HepG2 (cell line): Measurements from ENCODE around the gene TECPR1. TPM values are rescaled to one million over a fixed set of nuclear protein-coding genes. Genes with fewer than 3 reads are reported as not detected.

Experiments used
- ATAC-seq: fragments of 200-7000 bp; cut with Tn5 transposase; 3 replicates; pipeline ENCODE4 v1.9.1; 2020; ENCODE audit warnings: mild to moderate bottlenecking, moderate library complexity
- BruUV-seq: library from RNA; stranded (reverse); fragments of 400-500 nt; replicated peaks from 2 replicates; lab custom pipeline; 2021; lab: Mats Ljungman, UMichigan
- CTCF ChIA-PET: fragments of 300-600 bp; formaldehyde crosslinking; extraction: SDS; loops from one replicate; lab custom pipeline; 2021; ENCODE audit warnings: low total read pairs, inconsistent platforms, low intra/inter-chr PET ratio; lab: Yijun Ruan, JAX
- POLR2A ChIA-PET: fragments of 350-600 bp; sonication (Branson Sonifier 250); formaldehyde crosslinking; loops from one replicate; lab custom pipeline; 2020; ENCODE audit warnings: antibody characterized with exemption, inconsistent platforms; lab: Yijun Ruan, JAX
- DNase-seq: peaks from one replicate; pipeline ENCODE4 v3.0.0-alpha.2; 2015; ENCODE audit warnings: low spot score
- FAIRE-seq: peaks from 3 replicates; lab custom pipeline; 2011; peaks lifted over from hg19 to GRCh38; lab: Jason Lieb, UNC
- H2AFZ ChIP-seq: one replicate; pipeline ENCODE4 v1.6.1; 2011; ENCODE audit warnings: low read length, inconsistent platforms
- H3K27ac ChIP-seq: fragments of 300-600 bp; 3 replicates; pipeline ENCODE4 v1.8.0; 2011; ENCODE audit warnings: mixed run types, mild to moderate bottlenecking, mixed read lengths, low read length, inconsistent platforms; ENCODE audit not compliant: insufficient read depth; ENCODE audit errors: extremely low read length
- H3K27me3 ChIP-seq, 2 experiments: fragments of 200-600 bp in 1 of 2; 2 replicates in 1 of 2; 3 replicates in 1 of 2; pipeline versions ENCODE4 v1.6.0 to v1.8.0; 2011; ENCODE audit warnings: low read length in 2 of 2, mild to moderate bottlenecking in 2 of 2, moderate library complexity in 2 of 2, inconsistent platforms in 1 of 2; ENCODE audit not compliant: insufficient read depth in 2 of 2, control insufficient read depth in 1 of 2
- H3K36me3 ChIP-seq, 2 experiments: fragments of 200-600 bp in 1 of 2; replicated peaks in 1 of 2; 2 replicates in 1 of 2; 3 replicates in 1 of 2; pipeline versions ENCODE4 v1.5.1 to v1.8.0; 2011; ENCODE audit warnings: low read length in 2 of 2, inconsistent platforms in 1 of 2; ENCODE audit not compliant: insufficient read depth in 2 of 2, control insufficient read depth in 1 of 2
- H3K4me1 ChIP-seq: 2 replicates; pipeline ENCODE4 v1.5.1; 2012; ENCODE audit warnings: low read length, inconsistent platforms; ENCODE audit not compliant: insufficient read depth
- H3K4me2 ChIP-seq: 2 replicates; pipeline ENCODE4 v1.6.0; 2011; ENCODE audit warnings: low read depth, low read length, inconsistent platforms
- H3K4me3 ChIP-seq, 3 experiments: fragments of 200-600 bp in 1 of 3; sonication (generic), shearing (Covaris generic) in 1 of 3; replicated peaks in 1 of 3; 2 replicates each; pipeline ENCODE4 v1.5.1; 2011 to 2016; ENCODE audit warnings: low read length in 3 of 3, inconsistent platforms in 2 of 3, low read depth in 2 of 3, mild to moderate bottlenecking in 2 of 3, control low read depth in 1 of 3, mixed read lengths in 1 of 3; ENCODE audit not compliant: insufficient read depth in 1 of 3
- H3K79me2 ChIP-seq: one replicate; pipeline ENCODE4 v1.6.1; 2011; ENCODE audit warnings: low read length, inconsistent platforms; ENCODE audit not compliant: insufficient read depth
- H3K9ac ChIP-seq: 2 replicates; pipeline ENCODE4 v1.6.0; 2011; ENCODE audit warnings: mild to moderate bottlenecking, low read depth, low read length, inconsistent platforms; ENCODE audit not compliant: insufficient read depth
- H3K9me3 ChIP-seq: 2 replicates; pipeline ENCODE4 v1.5.1; 2012; ENCODE audit warnings: mild to moderate bottlenecking, low read length
- H4K20me1 ChIP-seq: 2 replicates; pipeline ENCODE4 v1.6.0; 2011; ENCODE audit warnings: inconsistent platforms, mild to moderate bottlenecking, low read length, moderate library complexity; ENCODE audit not compliant: insufficient read depth
- AHR ChIP-seq: IDR thresholded peaks from 2 replicates; pipeline ENCODE4 v1.6.1; 2018; ENCODE audit warnings: missing genetic modification reagents, missing compliant biosample characterization
- ISL2 ChIP-seq: sonication (generic); formaldehyde crosslinking; IDR thresholded peaks from 2 replicates; pipeline ENCODE4 v1.5.0; 2020; ENCODE audit warnings: missing genetic modification reagents
- KLF9 ChIP-seq: IDR thresholded peaks from 2 replicates; pipeline ENCODE4 v1.6.1; 2016; ENCODE audit warnings: low read depth
- MBNL3 ChIP-seq: fragments of 250-450 bp; sonication (Bioruptor Pico); conservative IDR thresholded peaks from 2 replicates; pipeline ENCODE4 v1.8.0; 2022; ENCODE audit warnings: mild to moderate bottlenecking, inconsistent platforms
- MXI1 ChIP-seq: IDR thresholded peaks from 3 replicates; pipeline ENCODE4 v1.6.1; 2012; ENCODE audit warnings: low read depth, low read length, inconsistent platforms, borderline replicate concordance
- NR2F2 ChIP-seq: IDR thresholded peaks from 2 replicates; pipeline ENCODE4 v1.6.1; 2012; ENCODE audit warnings: low read depth, inconsistent platforms, borderline replicate concordance
- REXO4 ChIP-seq: sonication (generic); formaldehyde crosslinking; IDR thresholded peaks from 2 replicates; pipeline ENCODE4 v1.8.0; 2022; ENCODE audit warnings: missing genetic modification reagents, mild to moderate bottlenecking, borderline replicate concordance
- ZBTB3 ChIP-seq: sonication (generic); formaldehyde crosslinking; IDR thresholded peaks from 2 replicates; pipeline ENCODE4 v1.4.0; 2020; ENCODE audit warnings: low read depth, mild to moderate bottlenecking, moderate library complexity, missing genetic modification reagents, borderline replicate concordance
- ZFP36L1 ChIP-seq: sonication (generic); formaldehyde crosslinking; IDR thresholded peaks from 2 replicates; pipeline ENCODE4 v1.8.0; 2022; ENCODE audit warnings: mild to moderate bottlenecking, missing genetic modification reagents, moderate library complexity
- ZNF10 ChIP-seq: sonication (generic); formaldehyde crosslinking; IDR thresholded peaks from 2 replicates; pipeline ENCODE4 v1.4.0; 2020; ENCODE audit warnings: mild to moderate bottlenecking, low read depth, missing genetic modification reagents, borderline replicate concordance
- ZNF780A ChIP-seq: sonication (generic); formaldehyde crosslinking; IDR thresholded peaks from 2 replicates; pipeline ENCODE4 v1.8.0; 2022; ENCODE audit warnings: mild to moderate bottlenecking, missing genetic modification reagents, moderate library complexity
- ZNF839 ChIP-seq: sonication (generic); formaldehyde crosslinking; IDR thresholded peaks from 2 replicates; pipeline ENCODE4 v1.4.0; 2020; ENCODE audit warnings: missing genetic modification reagents, mild to moderate bottlenecking, borderline replicate concordance
- ZSCAN9 ChIP-seq: IDR thresholded peaks from 2 replicates; pipeline ENCODE4 v1.6.1; 2016; ENCODE audit warnings: borderline replicate concordance
- WGBS: methylation state at CpG from one replicate; pipeline ENCODE4 v1.1.6; 2017; ENCODE audit warnings: low lambda C conversion rate; 5-methylcytosine and 5-hydroxymethylcytosine counted together
- in situ Hi-C: cut with HindIII; loops from 2 replicates; pipeline ENCODE4 v1.10.0; 2017; ENCODE audit warnings: low pct_unique_long_range_greater_than_20kb; ENCODE audit not compliant: extremely low pct_ligation_motif_present
- intact Hi-C: fragments of 100-400 bp; cut with micrococcal nuclease; formaldehyde crosslinking; loops from one replicate; pipeline ENCODE4 v1.10.0; 2022; ENCODE audit not compliant: unreplicated experiment
- polyA plus RNA-seq, 8 experiments: library from polyadenylated mRNA; depleted of rRNA in 3 of 8; stranded (reverse) in 7 of 8; unstranded in 1 of 8; fragments of >200 nt; fragmentation: Illumina TruSeq in 4 of 8; extraction: Trizol in 4 of 8; gene quantifications; 2 replicates each; pipeline versions ENCODE4 v1.2.1 to v1.2.3, GENCODE V29; 2011 to 2016; ENCODE audit warnings: low read depth in 4 of 8, missing spikeins in 1 of 8, mixed read lengths in 1 of 8; ENCODE audit not compliant: insufficient read depth in 1 of 8
- total RNA-seq, 5 experiments: library from RNA; depleted of rRNA; stranded (reverse); fragments of >200 nt; fragmentation: Illumina TruSeq; extraction: Trizol; gene quantifications; 2 replicates each; pipeline ENCODE4 v1.2.3, GENCODE V29; 2016; ENCODE audit warnings: low read depth in 1 of 5
- TF ChIP-seq, protein P1 (sequence below): IDR thresholded peaks from 2 replicates; pipeline ENCODE4 v1.6.1; 2016; ENCODE audit warnings: control low read depth
- TF ChIP-seq, protein P2 (sequence below): sonication (generic); formaldehyde crosslinking; IDR thresholded peaks from 2 replicates; pipeline ENCODE4 v1.5.0; 2020; ENCODE audit warnings: missing genetic modification reagents
- TF ChIP-seq, protein P3 (sequence below): sonication (generic); formaldehyde crosslinking; IDR thresholded peaks from 2 replicates; pipeline ENCODE4 v1.9.0; 2021; ENCODE audit warnings: missing genetic modification reagents, mild to moderate bottlenecking, borderline replicate concordance
- TF ChIP-seq, protein P4 (sequence below): IDR thresholded peaks from 2 replicates; pipeline ENCODE4 v1.6.1; 2016; ENCODE audit warnings: missing biosample characterization, missing genetic modification reagents, low read depth
- TF ChIP-seq, protein P5 (sequence below): sonication (generic); formaldehyde crosslinking; IDR thresholded peaks from 2 replicates; pipeline ENCODE4 v1.4.0; 2020; ENCODE audit warnings: missing genetic modification reagents

Gene TECPR1
- total and polyA plus RNA-seq, 2 of the 13 experiments (the other 11 are each of a cell fraction or from before 2014, with no cell fraction given) = 2.3 to 6.3 TPM

DNA sequence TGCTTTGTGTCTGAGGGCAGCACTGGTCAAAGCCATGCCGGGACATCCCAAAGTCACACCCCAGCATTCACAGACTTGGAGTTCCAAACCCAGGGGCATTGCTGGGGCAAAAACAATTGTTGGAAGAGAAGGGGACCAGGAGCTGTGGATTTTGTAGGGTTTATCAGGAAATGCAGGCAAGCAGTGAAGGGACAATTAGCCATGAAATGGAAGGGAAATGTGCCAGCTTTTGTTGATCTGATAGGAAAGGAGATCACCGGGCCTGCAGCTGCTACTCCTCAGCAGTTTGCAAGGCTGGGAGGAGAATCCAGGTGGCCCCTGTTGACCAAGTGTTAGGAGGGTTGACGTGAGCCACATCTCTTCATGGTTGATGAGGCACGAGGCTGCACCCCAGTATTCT, 26.9 kb upstream of the TECPR1 start:
- 7% methylated on average over 3 of the region's 4 CpGs for WGBS
- ChIA-PET POLR2A (no interaction called here), CTCF (no interaction called here)
- no TSS peak for BruUV-seq
- peaks cover 5% of the 10 kb centered on the region; the same call in 1 of the 2 replicates for H4K20me1 ChIP-seq
- H3K4me2 ChIP-seq = peak overlapping the region; percentile 72
- peaks cover 0 to 1% of the 10 kb centered on the region in 2 experiments; a peak in 2 of 5 replicates for H3K36me3 ChIP-seq
- no peaks in the 10 kb centered on the region for H3K9me3 ChIP-seq
- 0 out of 2 replicates have a peak overlapping the region, but pooled peaks have one; percentile 5 for H3K9ac ChIP-seq
- peaks cover 21% of the 10 kb centered on the region for H3K79me2 ChIP-seq
- ATAC-seq (no peak), DNase-seq (no peak), FAIRE-seq (no peak)
- no peaks in the 10 kb centered on the region; a peak in 1 of 5 replicates for H3K27me3 ChIP-seq
- in situ Hi-C loops = no loop called here
- H2AFZ ChIP-seq = no peak overlapping the region
- peaks cover 62% of the 10 kb centered on the region for H3K4me1 ChIP-seq
- peak overlapping the region in 2 of 3 experiments; percentile 38 to 43; a peak in 2 of 6 replicates for H3K4me3 ChIP-seq
- intact Hi-C loops = no loop called here
- H3K27ac ChIP-seq = no peak overlapping the region
- TF ChIP-seq, protein P1, sequence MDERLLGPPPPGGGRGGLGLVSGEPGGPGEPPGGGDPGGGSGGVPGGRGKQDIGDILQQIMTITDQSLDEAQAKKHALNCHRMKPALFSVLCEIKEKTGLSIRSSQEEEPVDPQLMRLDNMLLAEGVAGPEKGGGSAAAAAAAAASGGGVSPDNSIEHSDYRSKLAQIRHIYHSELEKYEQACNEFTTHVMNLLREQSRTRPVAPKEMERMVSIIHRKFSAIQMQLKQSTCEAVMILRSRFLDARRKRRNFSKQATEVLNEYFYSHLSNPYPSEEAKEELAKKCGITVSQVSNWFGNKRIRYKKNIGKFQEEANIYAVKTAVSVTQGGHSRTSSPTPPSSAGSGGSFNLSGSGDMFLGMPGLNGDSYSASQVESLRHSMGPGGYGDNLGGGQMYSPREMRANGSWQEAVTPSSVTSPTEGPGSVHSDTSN (CRISPR knock-in tag) = no peak
- TF ChIP-seq REXO4 (CRISPR knock-in tag) (no peak), ZFP36L1 (CRISPR knock-in tag) (no peak), KLF9 (CRISPR knock-in tag) (no peak), MXI1 (no peak), ZNF780A (CRISPR knock-in tag) (no peak), ZNF839 (CRISPR knock-in tag) (no peak), NR2F2 (no peak), ISL2 (CRISPR knock-in tag) (no peak), ZSCAN9 (CRISPR knock-in tag) (no peak), ZNF10 (CRISPR knock-in tag) (no peak), MBNL3 (CRISPR knock-in tag) (no peak), ZBTB3 (CRISPR knock-in tag) (no peak), AHR (CRISPR knock-in tag) (no peak)
- TF ChIP-seq, protein P2, sequence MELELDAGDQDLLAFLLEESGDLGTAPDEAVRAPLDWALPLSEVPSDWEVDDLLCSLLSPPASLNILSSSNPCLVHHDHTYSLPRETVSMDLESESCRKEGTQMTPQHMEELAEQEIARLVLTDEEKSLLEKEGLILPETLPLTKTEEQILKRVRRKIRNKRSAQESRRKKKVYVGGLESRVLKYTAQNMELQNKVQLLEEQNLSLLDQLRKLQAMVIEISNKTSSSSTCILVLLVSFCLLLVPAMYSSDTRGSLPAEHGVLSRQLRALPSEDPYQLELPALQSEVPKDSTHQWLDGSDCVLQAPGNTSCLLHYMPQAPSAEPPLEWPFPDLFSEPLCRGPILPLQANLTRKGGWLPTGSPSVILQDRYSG = no peak
- TF ChIP-seq, protein P3, sequence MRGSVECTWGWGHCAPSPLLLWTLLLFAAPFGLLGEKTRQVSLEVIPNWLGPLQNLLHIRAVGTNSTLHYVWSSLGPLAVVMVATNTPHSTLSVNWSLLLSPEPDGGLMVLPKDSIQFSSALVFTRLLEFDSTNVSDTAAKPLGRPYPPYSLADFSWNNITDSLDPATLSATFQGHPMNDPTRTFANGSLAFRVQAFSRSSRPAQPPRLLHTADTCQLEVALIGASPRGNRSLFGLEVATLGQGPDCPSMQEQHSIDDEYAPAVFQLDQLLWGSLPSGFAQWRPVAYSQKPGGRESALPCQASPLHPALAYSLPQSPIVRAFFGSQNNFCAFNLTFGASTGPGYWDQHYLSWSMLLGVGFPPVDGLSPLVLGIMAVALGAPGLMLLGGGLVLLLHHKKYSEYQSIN (CRISPR knock-in tag) = no peak
- TF ChIP-seq, protein P4, sequence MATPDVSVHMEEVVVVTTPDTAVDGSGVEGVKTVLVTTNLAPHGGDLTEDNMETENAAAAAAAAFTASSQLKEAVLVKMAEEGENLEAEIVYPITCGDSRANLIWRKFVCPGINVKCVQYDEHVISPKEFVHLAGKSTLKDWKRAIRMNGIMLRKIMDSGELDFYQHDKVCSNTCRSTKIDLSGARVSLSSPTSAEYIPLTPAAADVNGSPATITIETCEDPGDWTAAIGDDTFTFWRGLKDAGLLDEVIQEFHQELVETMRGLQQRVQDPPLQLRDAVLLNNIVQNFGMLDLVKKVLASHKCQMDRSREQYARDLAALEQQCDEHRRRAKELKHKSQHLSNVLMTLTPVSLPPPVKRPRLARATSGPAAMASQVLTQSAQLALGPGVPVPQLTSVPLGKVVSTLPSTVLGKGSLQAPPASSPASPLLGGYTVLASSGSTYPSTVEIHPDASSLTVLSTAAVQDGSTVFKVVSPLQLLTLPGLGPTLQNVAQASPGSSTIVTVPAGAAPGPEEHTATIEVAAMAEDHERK (CRISPR knock-in tag) = no peak
- TF ChIP-seq, protein P5, sequence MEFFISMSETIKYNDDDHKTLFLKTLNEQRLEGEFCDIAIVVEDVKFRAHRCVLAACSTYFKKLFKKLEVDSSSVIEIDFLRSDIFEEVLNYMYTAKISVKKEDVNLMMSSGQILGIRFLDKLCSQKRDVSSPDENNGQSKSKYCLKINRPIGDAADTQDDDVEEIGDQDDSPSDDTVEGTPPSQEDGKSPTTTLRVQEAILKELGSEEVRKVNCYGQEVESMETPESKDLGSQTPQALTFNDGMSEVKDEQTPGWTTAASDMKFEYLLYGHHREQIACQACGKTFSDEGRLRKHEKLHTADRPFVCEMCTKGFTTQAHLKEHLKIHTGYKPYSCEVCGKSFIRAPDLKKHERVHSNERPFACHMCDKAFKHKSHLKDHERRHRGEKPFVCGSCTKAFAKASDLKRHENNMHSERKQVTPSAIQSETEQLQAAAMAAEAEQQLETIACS (CRISPR knock-in tag) = no peak
